ENCODE results near the gene ERGIC3. TPM values are rescaled to one million over a fixed set of nuclear protein-coding genes. Genes with fewer than 3 reads are reported as not detected.

Gene ERGIC3
- polyA plus RNA-seq, 1 experiment = 917 TPM

GRCh38 chr20:35595901-35596300 lies 54.0 kb downstream of the ERGIC3 start:
- H3K36me3 ChIP-seq (ENCODE audit: control insufficient read depth, insufficient read depth, low read length) = no peaks in the 10 kb centered on the region
- TF ChIP-seq CTCF (IDR thresholded peaks at IDR 0.05; ENCODE audit: insufficient read depth, low read depth, low read length) = no peak
- DNase-seq (ENCODE audit: low read depth) = no peak
- ChIA-PET CTCF (interaction anchor here (1.1 kb wide), 1 partner anchor 23 kb away, joined by 3 read pairs; no protein-coding TSS in a partner anchor), POLR2A (interaction anchor here (0.5 kb wide), 1 partner anchor 14 kb away, joined by 6 read pairs; no protein-coding TSS in a partner anchor)
- peaks cover 10% of the 10 kb centered on the region for H3K27me3 ChIP-seq (ENCODE audit: control insufficient read depth, insufficient read depth, low read length)
- H3K4me3 ChIP-seq (ENCODE audit: low read depth, low read length) = no peak overlapping the region

GRCh38 chr20:35597186-35597585 lies 55.3 kb downstream of the ERGIC3 start:
- no peak for DNase-seq (ENCODE audit: low read depth)
- POLR2A ChIA-PET = no interaction called here
- Histone ChIP-seq H3K4me3 (ENCODE audit: low read depth, low read length) (no peak overlapping the region), H3K36me3 (ENCODE audit: control insufficient read depth, insufficient read depth, low read length) (no peaks in the 10 kb centered on the region), H3K27me3 (ENCODE audit: control insufficient read depth, insufficient read depth, low read length) (peaks cover 11% of the 10 kb centered on the region)
- no peak for TF ChIP-seq CTCF (IDR thresholded peaks at IDR 0.05; ENCODE audit: insufficient read depth, low read depth, low read length)
- CTCF ChIA-PET = no interaction called here

- no peak for DNase-seq (ENCODE audit: low read depth)
- ChIA-PET POLR2A (no interaction called here), CTCF (interaction anchor here (0.8 kb wide), 1 partner anchor 11 kb away, joined by 5 read pairs; no protein-coding TSS in a partner anchor)
- H3K4me3 ChIP-seq (ENCODE audit: low read depth, low read length) = no peak overlapping the region
- peaks cover 12% of the 10 kb centered on the region for H3K27me3 ChIP-seq (ENCODE audit: control insufficient read depth, insufficient read depth, low read length)
- no peaks in the 10 kb centered on the region for H3K36me3 ChIP-seq (ENCODE audit: control insufficient read depth, insufficient read depth, low read length)
- TF ChIP-seq CTCF (IDR thresholded peaks at IDR 0.05; ENCODE audit: insufficient read depth, low read depth, low read length) = no peak
Observed at GRCh38 chr20:35598476-35598875, 56.6 kb downstream of the ERGIC3 start.

GRCh38 chr20:35598899-35599775 lies 57.3 kb downstream of the ERGIC3 start:
- DNase-seq (ENCODE audit: low read depth) = no peak
- TF ChIP-seq CTCF (IDR thresholded peaks at IDR 0.05; ENCODE audit: insufficient read depth, low read depth, low read length) = no peak
- no peak overlapping the region for H3K4me3 ChIP-seq (ENCODE audit: low read depth, low read length)
- H3K36me3 ChIP-seq (ENCODE audit: control insufficient read depth, insufficient read depth, low read length) = no peaks in the 10 kb centered on the region
- ChIA-PET CTCF (interaction anchor here (0.8 kb wide), 1 partner anchor 10 kb away, joined by 5 read pairs; no protein-coding TSS in a partner anchor), POLR2A (no interaction called here)
- H3K27me3 ChIP-seq (ENCODE audit: control insufficient read depth, insufficient read depth, low read length) = peaks cover 12% of the 10 kb centered on the region

GRCh38 chr20:35599776-35600120 lies 57.9 kb downstream of the ERGIC3 start:
- Histone ChIP-seq H3K27me3 (ENCODE audit: control insufficient read depth, insufficient read depth, low read length) (peaks cover 12% of the 10 kb centered on the region), H3K36me3 (ENCODE audit: control insufficient read depth, insufficient read depth, low read length) (no peaks in the 10 kb centered on the region), H3K4me3 (ENCODE audit: low read depth, low read length) (no peak overlapping the region)
- TF ChIP-seq CTCF (IDR thresholded peaks at IDR 0.05; ENCODE audit: insufficient read depth, low read depth, low read length) = no peak
- POLR2A ChIA-PET = no interaction called here
- no peak for DNase-seq (ENCODE audit: low read depth)
- CTCF ChIA-PET = no interaction called here
